Fibroblast of peridontal ligament (primary cell): ENCODE results near the gene HUWE1.
"Not testable (repeated sequence)": the region's sequence is repeated elsewhere in the genome, so short reads cannot be mapped to it uniquely, and the experiment has no call there.

Experiments used
- DNase-seq: peaks from one replicate; pipeline ENCODE4 v3.0.0-alpha.2; 2010; ENCODE audit errors: extremely low read depth

Gene HUWE1

GRCh38 chrX:53531255-53531966 lies 155.1 kb downstream of the HUWE1 start:
- not testable (repeated sequence) for DNase-seq

DNA sequence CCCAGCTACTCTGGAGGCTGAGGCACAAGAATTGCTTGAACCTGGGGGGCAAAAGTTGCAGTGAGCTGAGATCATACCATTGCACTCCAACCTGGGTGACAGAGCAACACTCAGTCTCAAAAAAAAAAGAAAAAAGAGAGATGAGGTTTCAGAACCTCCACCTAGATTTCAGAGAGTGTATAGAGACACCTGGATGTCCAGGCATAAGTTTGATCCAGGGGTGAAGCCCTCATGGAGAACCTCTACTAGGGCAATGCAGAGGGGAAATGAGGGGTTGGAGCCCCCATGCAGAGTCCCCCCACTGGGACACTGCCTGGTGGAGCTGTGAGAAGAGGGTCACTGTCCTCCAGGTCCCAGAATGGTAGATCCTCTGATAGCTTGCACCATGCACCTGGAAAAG lies 159.5 kb downstream of the HUWE1 start:
- DNase-seq, result no peak

GRCh38 chrX:53511322-53511721 lies 175.2 kb downstream of the HUWE1 start:
- no peak for DNase-seq

GRCh38 chrX:53504035-53504434 lies 182.5 kb downstream of the HUWE1 start:
- not testable (repeated sequence) for DNase-seq

- DNase-seq, result peak; percentile 18
Observed at GRCh38 chrX:53494436-53494835, 192.1 kb downstream of the HUWE1 start.

DNA sequence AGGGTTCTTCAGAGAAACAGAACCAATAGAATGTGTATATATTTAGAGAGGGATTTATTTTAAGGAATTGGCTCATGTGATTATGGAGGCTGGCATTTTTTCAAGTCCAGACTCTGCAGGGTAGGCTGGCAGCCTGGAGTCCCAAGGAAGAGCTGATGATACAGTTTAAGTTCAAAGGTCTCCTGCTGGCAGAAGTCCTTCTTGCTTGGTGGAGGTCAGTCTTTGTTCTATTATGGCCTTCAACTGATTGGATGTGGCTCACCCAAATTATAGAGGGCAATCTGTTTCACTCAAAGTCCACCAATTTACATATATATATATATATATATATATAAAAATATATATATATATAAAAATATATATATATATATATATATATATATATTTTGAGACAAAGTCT lies 200.2 kb downstream of the HUWE1 start:
- no peak for DNase-seq

DNA sequence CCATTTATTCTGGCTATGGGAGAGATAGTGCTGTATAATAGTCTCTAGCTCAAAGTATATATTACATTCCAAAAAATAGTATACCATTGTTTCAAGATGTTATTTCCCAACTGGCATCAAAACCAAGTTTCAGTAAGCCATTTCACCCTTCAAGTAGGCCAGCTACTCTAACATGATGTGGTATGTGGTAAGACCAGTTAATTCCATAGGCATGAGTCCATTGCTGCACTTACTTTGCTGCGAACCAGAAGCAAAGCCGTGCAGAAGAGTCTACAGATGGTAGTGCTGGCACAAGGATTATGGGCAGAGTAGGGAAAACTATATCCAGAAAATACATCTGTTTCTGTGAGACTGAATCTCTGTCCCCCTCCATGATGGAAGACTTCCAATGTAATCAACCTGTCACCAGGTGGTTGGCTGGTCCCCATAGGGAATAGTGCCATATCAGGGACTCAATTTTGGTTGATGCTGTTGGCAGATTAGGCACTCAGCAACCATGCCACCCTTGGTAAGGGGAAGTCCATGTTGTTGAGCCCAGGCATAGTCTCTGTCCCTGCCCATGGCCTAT lies 202.6 kb downstream of the HUWE1 start:
- peak; percentile 78 for DNase-seq

GRCh38 chrX:53483416-53483815 lies 203.1 kb downstream of the HUWE1 start:
- DNase-seq, result no peak
